ENCODE results near the gene FNDC3B.

DNA sequence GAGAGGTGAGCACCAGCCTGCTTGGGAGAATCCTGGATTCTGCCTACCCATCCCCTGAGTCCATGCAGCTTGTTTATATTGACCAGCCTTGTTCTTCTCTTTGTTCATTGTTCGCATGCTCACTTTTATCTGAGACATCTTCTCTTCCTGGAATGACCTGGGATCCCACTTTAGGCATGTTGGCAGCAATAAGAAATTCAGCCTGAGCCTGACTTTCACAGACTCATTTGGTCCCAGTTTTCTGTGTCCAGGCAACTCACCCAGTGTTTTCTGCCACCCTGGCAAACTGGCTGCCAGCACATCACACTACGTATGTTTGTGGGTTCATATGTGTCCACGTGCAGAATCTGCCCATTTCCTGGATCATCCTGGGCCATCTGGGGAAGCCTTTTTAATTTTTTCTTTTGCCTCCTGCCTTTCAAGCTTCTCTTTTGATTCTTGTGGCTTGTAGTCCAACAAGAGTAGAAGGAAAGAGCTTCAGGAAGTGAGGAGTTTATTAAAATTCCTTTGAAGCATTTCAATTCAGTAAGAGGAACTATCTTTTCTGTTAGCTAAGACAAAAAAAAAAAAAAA, 199.9 kb downstream of the FNDC3B start:
- TF ChIP-seq, protein P1, sequence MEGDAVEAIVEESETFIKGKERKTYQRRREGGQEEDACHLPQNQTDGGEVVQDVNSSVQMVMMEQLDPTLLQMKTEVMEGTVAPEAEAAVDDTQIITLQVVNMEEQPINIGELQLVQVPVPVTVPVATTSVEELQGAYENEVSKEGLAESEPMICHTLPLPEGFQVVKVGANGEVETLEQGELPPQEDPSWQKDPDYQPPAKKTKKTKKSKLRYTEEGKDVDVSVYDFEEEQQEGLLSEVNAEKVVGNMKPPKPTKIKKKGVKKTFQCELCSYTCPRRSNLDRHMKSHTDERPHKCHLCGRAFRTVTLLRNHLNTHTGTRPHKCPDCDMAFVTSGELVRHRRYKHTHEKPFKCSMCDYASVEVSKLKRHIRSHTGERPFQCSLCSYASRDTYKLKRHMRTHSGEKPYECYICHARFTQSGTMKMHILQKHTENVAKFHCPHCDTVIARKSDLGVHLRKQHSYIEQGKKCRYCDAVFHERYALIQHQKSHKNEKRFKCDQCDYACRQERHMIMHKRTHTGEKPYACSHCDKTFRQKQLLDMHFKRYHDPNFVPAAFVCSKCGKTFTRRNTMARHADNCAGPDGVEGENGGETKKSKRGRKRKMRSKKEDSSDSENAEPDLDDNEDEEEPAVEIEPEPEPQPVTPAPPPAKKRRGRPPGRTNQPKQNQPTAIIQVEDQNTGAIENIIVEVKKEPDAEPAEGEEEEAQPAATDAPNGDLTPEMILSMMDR (IDR thresholded peaks at IDR 0.05; ENCODE audit: low read length), result no peak
- TF ChIP-seq EZH2 (IDR thresholded peaks at IDR 0.05; ENCODE audit: borderline replicate concordance, low read length), result no peak

Data from OCI-LY1 (cell line).